Brain microvascular endothelial cell (primary cell): ENCODE measurements around the gene KAT6B.

Experiments
- DNase-seq: peaks from one replicate; pipeline ENCODE4 v3.0.0-alpha.2; 2020
- H3K27ac ChIP-seq: fragments of 250-450 bp; sonication (Bioruptor Pico); 2 replicates; pipeline ENCODE4 v1.5.1; 2020; ENCODE audit warnings: mild to moderate bottlenecking, moderate library complexity
- H3K27me3 ChIP-seq: fragments of 250-450 bp; sonication (Bioruptor Pico); replicated peaks from 2 replicates; pipeline ENCODE4 v1.5.1; 2020; ENCODE audit warnings: mild to moderate bottlenecking
- H3K36me3 ChIP-seq: fragments of 250-450 bp; sonication (Bioruptor Pico); replicated peaks from 2 replicates; pipeline ENCODE4 v1.5.1; 2020; ENCODE audit warnings: mild to moderate bottlenecking
- H3K4me3 ChIP-seq: 2 replicates; pipeline ENCODE4 v1.5.1; 2011; ENCODE audit warnings: low read depth, mild to moderate bottlenecking, control low read depth, low read length, moderate library complexity
- in situ Hi-C: cut with HindIII; loops from 2 replicates; pipeline ENCODE4 v1.10.0; 2017; ENCODE audit warnings: low sequenced_read_pairs, low pct_ligation_motif_present
- TF ChIP-seq, protein P1 (sequence below): IDR thresholded peaks from 2 replicates; pipeline ENCODE4 v1.5.1; 2011; ENCODE audit warnings: low read depth, mild to moderate bottlenecking, moderate library complexity, low read length, control low read depth, inconsistent platforms; ENCODE audit errors: missing control alignments

KAT6B gene

GRCh38 chr10:74896788-74897527, 70.6 kb downstream of the KAT6B start:
- H3K27ac ChIP-seq = no peak overlapping the region
- no peaks in the 10 kb centered on the region for H3K27me3 ChIP-seq
- no peak overlapping the region for H3K4me3 ChIP-seq
- H3K36me3 ChIP-seq = no peaks in the 10 kb centered on the region
- no peak for DNase-seq
- TF ChIP-seq, protein P1, sequence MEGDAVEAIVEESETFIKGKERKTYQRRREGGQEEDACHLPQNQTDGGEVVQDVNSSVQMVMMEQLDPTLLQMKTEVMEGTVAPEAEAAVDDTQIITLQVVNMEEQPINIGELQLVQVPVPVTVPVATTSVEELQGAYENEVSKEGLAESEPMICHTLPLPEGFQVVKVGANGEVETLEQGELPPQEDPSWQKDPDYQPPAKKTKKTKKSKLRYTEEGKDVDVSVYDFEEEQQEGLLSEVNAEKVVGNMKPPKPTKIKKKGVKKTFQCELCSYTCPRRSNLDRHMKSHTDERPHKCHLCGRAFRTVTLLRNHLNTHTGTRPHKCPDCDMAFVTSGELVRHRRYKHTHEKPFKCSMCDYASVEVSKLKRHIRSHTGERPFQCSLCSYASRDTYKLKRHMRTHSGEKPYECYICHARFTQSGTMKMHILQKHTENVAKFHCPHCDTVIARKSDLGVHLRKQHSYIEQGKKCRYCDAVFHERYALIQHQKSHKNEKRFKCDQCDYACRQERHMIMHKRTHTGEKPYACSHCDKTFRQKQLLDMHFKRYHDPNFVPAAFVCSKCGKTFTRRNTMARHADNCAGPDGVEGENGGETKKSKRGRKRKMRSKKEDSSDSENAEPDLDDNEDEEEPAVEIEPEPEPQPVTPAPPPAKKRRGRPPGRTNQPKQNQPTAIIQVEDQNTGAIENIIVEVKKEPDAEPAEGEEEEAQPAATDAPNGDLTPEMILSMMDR = no peak
- in situ Hi-C loops = no loop called here

DNA sequence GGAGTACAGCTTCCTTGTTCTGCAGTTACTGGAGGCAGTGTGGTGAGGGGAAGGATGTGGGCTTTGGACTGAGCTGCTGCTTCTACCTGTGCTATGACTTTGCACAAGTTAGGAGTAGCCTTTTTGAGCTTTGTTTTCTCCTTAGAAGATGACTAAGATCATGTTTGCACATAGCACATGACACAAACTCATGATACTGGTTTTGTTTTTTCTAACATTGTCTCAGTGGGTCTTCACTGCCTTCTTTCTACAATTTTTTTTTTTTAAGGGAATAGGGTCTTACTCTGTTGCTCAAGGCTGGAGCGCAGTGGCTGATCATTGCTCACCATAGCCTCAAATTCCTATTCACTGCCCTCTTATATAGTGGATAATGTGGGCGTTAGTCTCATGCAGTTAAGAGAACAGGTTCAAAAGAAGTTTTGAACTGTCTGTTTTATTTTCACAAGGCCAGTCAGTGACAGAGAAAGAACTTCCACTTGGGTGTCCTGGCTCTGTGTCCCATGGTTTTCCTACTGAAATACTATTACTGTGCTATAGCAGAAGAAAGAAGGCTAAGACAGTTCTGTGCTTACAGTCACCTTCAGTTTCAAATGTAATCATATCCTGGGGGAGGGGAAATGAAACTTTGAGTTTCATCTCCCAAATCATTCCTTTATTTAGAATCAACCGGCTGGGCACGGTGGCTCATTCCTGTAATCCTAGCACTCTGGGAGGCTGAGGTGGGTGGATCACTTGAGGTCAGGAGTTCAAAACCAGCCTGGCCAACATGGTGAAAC, 72.0 kb downstream of the KAT6B start:
- no peak overlapping the region for H3K27ac ChIP-seq
- no peak for DNase-seq

GRCh38 chr10:74900297-74900696, 73.9 kb downstream of the KAT6B start:
- Histone ChIP-seq H3K27me3 (no peaks in the 10 kb centered on the region), H3K27ac (no peak overlapping the region), H3K4me3 (no peak overlapping the region), H3K36me3 (no peaks in the 10 kb centered on the region)
- no peak for DNase-seq
- TF ChIP-seq, protein P1 = no peak
- in situ Hi-C loops = no loop called here

More for the DNA sequence above, 72.0 kb downstream of the KAT6B start:
- no peaks in the 10 kb centered on the region for H3K27me3 ChIP-seq
- TF ChIP-seq, protein P1 = no peak
- H3K4me3 ChIP-seq = no peak overlapping the region
- no peaks in the 10 kb centered on the region for H3K36me3 ChIP-seq
- in situ Hi-C loops = no loop called here

- Histone ChIP-seq H3K27ac (no peak overlapping the region), H3K4me3 (no peak overlapping the region), H3K27me3 (no peaks in the 10 kb centered on the region), H3K36me3 (no peaks in the 10 kb centered on the region)
- DNase-seq = no peak
- TF ChIP-seq, protein P1 = no peak
- in situ Hi-C loops = no loop called here
Measured at GRCh38 chr10:74901301-74901700, 74.9 kb downstream of the KAT6B start.

DNA sequence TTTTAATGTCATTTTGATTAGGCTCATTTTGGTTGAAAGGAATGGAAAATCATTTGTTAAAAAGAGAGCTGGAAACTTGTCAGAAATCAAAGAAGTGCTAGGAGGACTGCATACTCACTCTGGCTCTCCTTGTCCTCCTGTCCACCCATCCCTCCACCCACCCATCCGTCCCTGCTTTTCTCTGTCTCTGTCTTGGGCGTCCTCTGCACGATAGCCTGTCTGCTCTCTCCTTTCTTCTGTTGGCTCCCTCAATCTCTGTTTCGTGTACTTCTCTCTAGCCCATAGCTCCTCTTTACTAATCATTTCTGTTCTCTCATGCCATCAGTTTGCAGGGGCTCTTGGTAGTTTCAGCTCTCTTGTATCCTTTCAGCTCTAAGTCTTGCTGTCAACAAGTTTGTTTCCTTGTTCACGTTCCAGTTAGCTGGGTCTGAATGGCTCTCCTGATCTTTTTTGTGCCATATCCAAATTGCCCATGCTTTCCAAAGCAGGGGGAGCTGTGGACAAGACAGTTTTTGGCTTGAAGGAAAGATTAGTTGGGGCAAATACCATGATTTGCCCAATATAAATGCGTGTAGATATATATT, 75.6 kb downstream of the KAT6B start:
- Histone ChIP-seq H3K4me3 (no peak overlapping the region), H3K27me3 (no peaks in the 10 kb centered on the region), H3K36me3 (no peaks in the 10 kb centered on the region), H3K27ac (no peak overlapping the region)
- DNase-seq = no peak
- TF ChIP-seq, protein P1 = no peak
- in situ Hi-C loops = no loop called here
